Colon (tissue), 2 donors: ENCODE data around the gene ELF2.
"Not testable (repeated sequence)": the region's sequence is repeated elsewhere in the genome, so short reads cannot be mapped to it uniquely, and the experiment has no call there.

Experiments
- FAIRE-seq: peaks from 2 replicates; lab custom pipeline; 2012; peaks lifted over from hg19 to GRCh38; lab: Jason Lieb, UNC
- donor health status: control.
- donor health status: control.

The ELF2 gene

GRCh38 chr4:139177049-139177868 is at the start of gene ELF2:
TSS of gene ELF2 (minus strand) at chr4:139177218. CDS start at chr4:139137701, 39,517 bp downstream.
- no peak for FAIRE-seq

GRCh38 chr4:139223682-139224317 is 46.8 kb upstream of the ELF2 start:
- FAIRE-seq: no peak

- FAIRE-seq: no peak
Observed at GRCh38 chr4:139222215-139222614, 45.2 kb upstream of the ELF2 start.

- FAIRE-seq: no peak
Observed at GRCh38 chr4:139221687-139222086, 44.7 kb upstream of the ELF2 start.

- no peak for FAIRE-seq
Observed at GRCh38 chr4:139219450-139220055, 42.5 kb upstream of the ELF2 start.

- FAIRE-seq: no peak
Observed at GRCh38 chr4:139214039-139214534, 37.1 kb upstream of the ELF2 start.

- not testable (repeated sequence) for FAIRE-seq
Observed at GRCh38 chr4:139213633-139214032, 36.6 kb upstream of the ELF2 start.

- no peak for FAIRE-seq
Observed at GRCh38 chr4:139212900-139213299, 35.9 kb upstream of the ELF2 start.

- FAIRE-seq: no peak
Observed at GRCh38 chr4:139210486-139210885, 33.5 kb upstream of the ELF2 start.

GRCh38 chr4:139209470-139210063 is 32.5 kb upstream of the ELF2 start:
- FAIRE-seq: no peak

- FAIRE-seq: no peak
Observed at GRCh38 chr4:139208404-139208945, 31.5 kb upstream of the ELF2 start.

- FAIRE-seq: no peak
Observed at GRCh38 chr4:139207873-139208403, 30.9 kb upstream of the ELF2 start.

GRCh38 chr4:139207247-139207646 is 30.2 kb upstream of the ELF2 start:
- FAIRE-seq: no peak

GRCh38 chr4:139202991-139203390 is 26.0 kb upstream of the ELF2 start:
- no peak for FAIRE-seq

GRCh38 chr4:139200506-139200905 is 23.5 kb upstream of the ELF2 start:
- no peak for FAIRE-seq

- no peak for FAIRE-seq
Observed at GRCh38 chr4:139200102-139200501, 23.1 kb upstream of the ELF2 start.

GRCh38 chr4:139197214-139197613 is 20.2 kb upstream of the ELF2 start:
- not testable (repeated sequence) for FAIRE-seq

GRCh38 chr4:139196462-139196861 is 19.4 kb upstream of the ELF2 start:
- no peak for FAIRE-seq

GRCh38 chr4:139191373-139191772 is 14.4 kb upstream of the ELF2 start:
- no peak for FAIRE-seq

- no peak for FAIRE-seq
Observed at GRCh38 chr4:139189972-139190371, 13.0 kb upstream of the ELF2 start.

- FAIRE-seq: no peak
Observed at GRCh38 chr4:139189417-139189749, 12.4 kb upstream of the ELF2 start.
